SW480 (cell line): Measurements from ENCODE around the gene MAP2K2.

Source experiments
- DNase-seq: peaks from one replicate; pipeline ENCODE4 v3.0.0-alpha.2; 2016; ENCODE audit warnings: low spot score

MAP2K2 gene

GRCh38 chr19:4042731-4043082 is 81.2 kb downstream of the MAP2K2 start:
- DNase-seq = no peak

- no peak for DNase-seq
These were observed 81.7 kb downstream of the MAP2K2 start for GRCh38 chr19:4042064-4042730.
